B cell (primary cell): ENCODE measurements around the gene POFUT2. TPM values are rescaled to one million over a fixed set of nuclear protein-coding genes. Genes with fewer than 3 reads are reported as not detected.

Experiments used
- ATAC-seq: fragments of 200-7000 bp; cut with Tn5 transposase; one replicate; pipeline ENCODE4 v1.10.0; 2021; ENCODE audit warnings: low read depth, mild to moderate bottlenecking, moderate number of reproducible peaks, moderate library complexity
- CTCF ChIA-PET: fragments of 350-600 bp; sonication (Branson Sonifier 250); formaldehyde crosslinking; loops from one replicate; lab custom pipeline; 2021; ENCODE audit warnings: antibody characterized with exemption, inconsistent platforms; lab: Charles Lee
- POLR2A ChIA-PET: fragments of 350-600 bp; sonication (Branson Sonifier 250); formaldehyde crosslinking; loops from one replicate; lab custom pipeline; 2021; ENCODE audit warnings: antibody characterized with exemption; lab: Charles Lee
- DNase-seq: peaks from one replicate; pipeline ENCODE4 v3.0.0; 2013
- H2AFZ ChIP-seq: 2 replicates; pipeline ENCODE4 v1.6.1; 2012; ENCODE audit warnings: mild to moderate bottlenecking, low read depth, low read length; ENCODE audit not compliant: insufficient read depth, poor library complexity, severe bottlenecking
- H3K27ac ChIP-seq, 2 donors: 1 replicate in 1 of 2; 2 replicates in 1 of 2; pipeline ENCODE4 v1.5.1; 2012 to 2013; ENCODE audit warnings: low read length in 2 of 2, mild to moderate bottlenecking in 2 of 2, moderate library complexity in 1 of 2
- H3K27me3 ChIP-seq, 4 experiments: fragments of 200-600 bp in 1 of 4; sonication (generic) in 1 of 4; replicated peaks in 1 of 4; 1 replicate in 2 of 4; 2 replicates in 2 of 4; pipeline versions ENCODE4 v1.6.1 to v1.7.0; 2013 to 2016; ENCODE audit warnings: low read length in 3 of 4, mild to moderate bottlenecking in 2 of 4, mixed read lengths in 1 of 4, moderate library complexity in 1 of 4; ENCODE audit not compliant: insufficient read depth in 4 of 4, control insufficient read depth in 3 of 4; ENCODE audit errors: control extremely low read depth in 1 of 4
- H3K36me3 ChIP-seq, 2 experiments: replicated peaks in 1 of 2; 1 replicate in 1 of 2; 2 replicates in 1 of 2; pipeline versions ENCODE4 v1.6.1 to v1.7.1; 2013; ENCODE audit warnings: low read length in 1 of 2; ENCODE audit not compliant: insufficient read depth in 2 of 2, control insufficient read depth in 1 of 2; ENCODE audit errors: control extremely low read depth in 1 of 2, extremely low read depth in 1 of 2
- H3K4me1 ChIP-seq, 2 donors: fragments of 200-600 bp in 1 of 2; sonication (generic) in 1 of 2; 1 replicate in 1 of 2; 2 replicates in 1 of 2; pipeline versions ENCODE4 v1.5.1 to v1.6.1; 2013 to 2017; ENCODE audit warnings: low read length in 2 of 2; ENCODE audit not compliant: control insufficient read depth in 2 of 2, insufficient read depth in 2 of 2
- H3K4me2 ChIP-seq: replicated peaks from 2 replicates; pipeline ENCODE3; 2012; ENCODE audit warnings: mild to moderate bottlenecking, low read depth, low read length; ENCODE audit not compliant: poor library complexity, severe bottlenecking
- H3K4me3 ChIP-seq, 5 experiments: fragments of 200-600 bp in 1 of 5; sonication (generic) in 1 of 5; 1 replicate in 3 of 5; 2 replicates in 2 of 5; pipeline versions ENCODE4 v1.5.1 to v1.7.0; 2011 to 2016; ENCODE audit warnings: low read length in 4 of 5, mild to moderate bottlenecking in 4 of 5, low read depth in 2 of 5, control low read depth in 1 of 5, moderate library complexity in 1 of 5; ENCODE audit not compliant: insufficient read depth in 1 of 5; ENCODE audit errors: control extremely low read depth in 1 of 5, extremely low read depth in 1 of 5
- H3K79me2 ChIP-seq: fragments of 200-600 bp; sonication (generic); one replicate; pipeline ENCODE4 v1.6.0; 2016; ENCODE audit warnings: low read length; ENCODE audit not compliant: control insufficient read depth, insufficient read depth
- H3K9ac ChIP-seq: fragments of 200-600 bp; sonication (generic); 2 replicates; pipeline ENCODE4 v1.6.1; 2017; ENCODE audit warnings: mild to moderate bottlenecking, low read length, moderate library complexity
- H3K9me3 ChIP-seq, 3 donors: one replicate each; pipeline versions ENCODE4 v1.6.1 to v1.7.1; 2013; ENCODE audit warnings: low read length in 2 of 3; ENCODE audit not compliant: control insufficient read depth in 2 of 3, insufficient read depth in 1 of 3; ENCODE audit errors: control extremely low read depth in 1 of 3
- H4K20me1 ChIP-seq: 2 replicates; pipeline ENCODE4 v1.6.0; 2012; ENCODE audit warnings: mild to moderate bottlenecking, low read length; ENCODE audit not compliant: insufficient read depth, control insufficient read depth, poor library complexity, severe bottlenecking
- H3K27ac Mint-ChIP-seq: one replicate; pipeline ENCODE4 v1.8.0; 2021; ENCODE audit warnings: mixed read lengths
- H3K27me3 Mint-ChIP-seq: one replicate; pipeline ENCODE4 v1.8.0; 2021; ENCODE audit warnings: mixed read lengths
- H3K4me1 Mint-ChIP-seq: one replicate; pipeline ENCODE4 v1.8.0; 2021; ENCODE audit warnings: mixed read lengths
- H3K4me3 Mint-ChIP-seq: one replicate; pipeline ENCODE4 v1.8.0; 2021; ENCODE audit warnings: mixed read lengths
- H3K9me3 Mint-ChIP-seq: one replicate; pipeline ENCODE4 v1.8.0; 2022; ENCODE audit warnings: mixed read lengths; ENCODE audit not compliant: insufficient read depth
- CTCF ChIP-seq: fragments of 200-600 bp; IDR thresholded peaks from one replicate; pipeline ENCODE4 v1.8.0; 2022; ENCODE audit warnings: antibody characterized with exemption, mild to moderate bottlenecking
- EZH2 ChIP-seq: IDR thresholded peaks from 2 replicates; pipeline ENCODE4 v1.6.1; 2012; ENCODE audit warnings: borderline replicate concordance, low read depth, mild to moderate bottlenecking, moderate library complexity, low read length; ENCODE audit not compliant: insufficient read depth, poor library complexity, severe bottlenecking
- WGBS: methylation state at CpG from one replicate; pipeline ENCODE4 v1.1.5; 2013; ENCODE audit warnings: missing lambda C conversion rate; ENCODE audit not compliant: insufficient coverage; 5-methylcytosine and 5-hydroxymethylcytosine counted together
- intact Hi-C: fragments of 100-400 bp; cut with micrococcal nuclease; formaldehyde crosslinking; loops from one replicate; pipeline ENCODE4 v1.10.0; 2022
- polyA plus RNA-seq: library from polyadenylated mRNA; depleted of rRNA; stranded (reverse); fragments of >200 nt; gene quantifications from 2 replicates; pipeline ENCODE4 v1.2.3, GENCODE V29; 2012
- total RNA-seq, 2 donors: library from RNA; stranded (reverse); fragments of 120-200 nt in 1 of 2; gene quantifications; 1 replicate in 1 of 2; 2 replicates in 1 of 2; pipeline versions ENCODE4 v1.2.3 to v1.2.4, GENCODE V29; 2013 to 2022

The POFUT2 gene
- total and polyA plus RNA-seq, 2 donors (not counting 1 experiment from before 2014, with no cell fraction given): 38.3 to 41.8 TPM

GRCh38 chr21:45327441-45328197 lies 39.9 kb upstream of the POFUT2 start:
- TF ChIP-seq CTCF (no peak), EZH2 (no peak)
- H2AFZ ChIP-seq: no peak overlapping the region
- H3K9me3 ChIP-seq: no peaks in the 10 kb centered on the region
- ChIA-PET CTCF (no interaction called here), POLR2A (no interaction called here)
- Mint-ChIP-seq H3K4me1 (peaks cover 2% of the 10 kb centered on the region), H3K27me3 (peaks cover 5% of the 10 kb centered on the region), H3K4me3 (no peak overlapping the region), H3K9me3 (no peaks in the 10 kb centered on the region), H3K27ac (no peak overlapping the region)
- 84% methylated on average over 23 of the region's 23 CpGs for WGBS
- no peak overlapping the region for H3K27ac ChIP-seq
- H3K4me1 ChIP-seq: peaks cover 2 to 3% of the 10 kb centered on the region in 2 donors
- intact Hi-C loops: no loop called here
- H3K79me2 ChIP-seq: no peaks in the 10 kb centered on the region
- no peak overlapping the region for H3K4me2 ChIP-seq
- DNase-seq: no peak
- peaks cover 0 to 19% (median 0%) of the 10 kb centered on the region in 4 experiments for H3K27me3 ChIP-seq
- H3K36me3 ChIP-seq: no peaks in the 10 kb centered on the region
- no peak overlapping the region for H3K9ac ChIP-seq
- ATAC-seq: no peak
- no peaks in the 10 kb centered on the region for H4K20me1 ChIP-seq
- H3K4me3 ChIP-seq: no peak overlapping the region

- CTCF ChIA-PET: no interaction called here
- H3K4me3 ChIP-seq: no peak overlapping the region
- Mint-ChIP-seq H3K27ac (no peak overlapping the region), H3K9me3 (no peaks in the 10 kb centered on the region), H3K27me3 (peaks cover 6% of the 10 kb centered on the region), H3K4me1 (peaks cover 8% of the 10 kb centered on the region), H3K4me3 (no peak overlapping the region)
- intact Hi-C loops: no loop called here
- no peaks in the 10 kb centered on the region for H4K20me1 ChIP-seq
- peaks cover 8 to 10% of the 10 kb centered on the region in 2 donors for H3K4me1 ChIP-seq
- H3K27me3 ChIP-seq: peaks cover 0 to 24% (median 0%) of the 10 kb centered on the region in 4 experiments
- 36% methylated on average over 8 of the region's 8 CpGs for WGBS
- POLR2A ChIA-PET: no interaction called here
- H3K27ac ChIP-seq: no peak overlapping the region
- no peaks in the 10 kb centered on the region for H3K79me2 ChIP-seq
- TF ChIP-seq CTCF: no peak
- TF ChIP-seq EZH2: no peak
- ATAC-seq: no peak
- no peaks in the 10 kb centered on the region for H3K9me3 ChIP-seq
- no peaks in the 10 kb centered on the region for H3K36me3 ChIP-seq
- no peak overlapping the region for H3K4me2 ChIP-seq
- no peak overlapping the region for H3K9ac ChIP-seq
- no peak for DNase-seq
- no peak overlapping the region for H2AFZ ChIP-seq
Measured at GRCh38 chr21:45326891-45327440, 39.3 kb upstream of the POFUT2 start.
